Measurements from ENCODE around the gene RAB4B. TPM values are rescaled to one million over a fixed set of nuclear protein-coding genes. Genes with fewer than 3 reads are reported as not detected.
"Not testable (repeated sequence)": the region's sequence is repeated elsewhere in the genome, so short reads cannot be mapped to it uniquely, and the experiment has no call there.

Gene RAB4B
- total RNA-seq, 2 experiments from 2014 or later: 38.0 to 41.7 TPM

GRCh38 chr19:40830741-40831140 lies 52.7 kb downstream of the RAB4B start:
- H3K36me3 Mint-ChIP-seq; H3K4me3 Mint-ChIP-seq; intact Hi-C loops (cut with micrococcal nuclease); DNase-seq; H3K27ac Mint-ChIP-seq; H3K9me3 Mint-ChIP-seq; H3K27me3 Mint-ChIP-seq; POLR2A ChIA-PET; CTCF ChIA-PET: not testable (repeated sequence)
- peaks cover 13% of the 10 kb centered on the region for H3K4me1 Mint-ChIP-seq (ENCODE audit: low read depth)

DNA sequence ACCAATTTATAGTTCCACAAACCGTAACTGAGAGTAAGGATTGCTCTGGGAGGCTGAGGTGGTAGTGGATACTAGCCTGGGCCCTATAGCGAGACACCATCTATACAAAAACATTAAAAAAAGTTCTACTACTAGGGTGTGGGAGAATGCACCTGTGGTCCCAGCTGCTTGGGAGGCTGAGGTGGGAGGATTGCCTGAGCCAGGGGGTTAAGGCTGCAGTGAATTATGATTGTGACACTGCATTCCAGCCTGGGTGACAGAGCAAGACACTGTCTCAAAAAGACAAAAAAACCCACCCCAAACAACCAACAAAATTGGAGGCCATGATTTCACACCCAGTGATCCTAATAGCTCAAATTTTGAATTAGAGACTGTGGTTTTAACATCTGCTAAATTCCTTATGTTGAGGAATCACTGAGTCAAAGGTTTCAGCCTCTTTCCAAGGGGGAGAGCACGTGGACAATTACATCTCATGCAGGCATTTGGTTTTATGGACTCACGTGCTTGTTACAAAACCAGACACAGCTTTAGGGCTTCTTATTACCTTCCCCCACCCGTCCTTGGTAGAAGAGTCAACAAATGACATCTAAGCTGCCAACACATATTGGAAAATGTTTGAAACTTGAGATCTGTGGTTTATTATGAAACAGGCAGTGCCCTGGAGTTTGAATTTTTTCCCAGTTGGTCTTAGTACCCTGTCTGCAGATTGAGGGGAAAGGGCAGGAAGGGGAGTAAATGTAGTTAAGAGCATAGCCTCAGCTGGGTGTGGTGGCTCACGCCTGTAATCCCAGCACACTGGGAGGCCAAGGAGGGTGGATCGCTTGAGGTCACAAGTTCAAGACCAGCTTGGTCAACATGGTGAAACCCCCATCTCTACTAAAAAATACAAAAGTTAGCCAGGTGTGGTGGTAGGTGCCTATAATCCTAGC lies 53.7 kb downstream of the RAB4B start:
- Mint-ChIP-seq H3K4me3 (no peak overlapping the region), H3K4me1 (ENCODE audit: low read depth) (peaks cover 8% of the 10 kb centered on the region), H3K27ac (no peak overlapping the region), H3K36me3 (peaks cover 4% of the 10 kb centered on the region), H3K27me3 (no peaks in the 10 kb centered on the region), H3K9me3 (no peaks in the 10 kb centered on the region)
- POLR2A ChIA-PET: interaction anchor here (0.6 kb wide), 1 partner anchor 688 kb away, joined by 6 read pairs; no protein-coding TSS in a partner anchor
- CTCF ChIA-PET: interaction anchor here (1.5 kb wide), 1 partner anchor 12 kb away, joined by 4 read pairs; no protein-coding TSS in a partner anchor
- intact Hi-C loops (cut with micrococcal nuclease): no loop called here
- DNase-seq: peak; percentile 3

- H3K36me3 Mint-ChIP-seq; H3K4me3 Mint-ChIP-seq; H3K4me1 Mint-ChIP-seq (ENCODE audit: low read depth); H3K27ac Mint-ChIP-seq; intact Hi-C loops (cut with micrococcal nuclease); H3K27me3 Mint-ChIP-seq; H3K9me3 Mint-ChIP-seq; DNase-seq: not testable (repeated sequence)
- POLR2A ChIA-PET: interaction anchor here (0.6 kb wide), 1 partner anchor 688 kb away, joined by 6 read pairs; no protein-coding TSS in a partner anchor
- CTCF ChIA-PET: interaction anchor here (1.5 kb wide), 1 partner anchor 13 kb away, joined by 4 read pairs; no protein-coding TSS in a partner anchor
These were observed 54.4 kb downstream of the RAB4B start for GRCh38 chr19:40832431-40832790.

DNA sequence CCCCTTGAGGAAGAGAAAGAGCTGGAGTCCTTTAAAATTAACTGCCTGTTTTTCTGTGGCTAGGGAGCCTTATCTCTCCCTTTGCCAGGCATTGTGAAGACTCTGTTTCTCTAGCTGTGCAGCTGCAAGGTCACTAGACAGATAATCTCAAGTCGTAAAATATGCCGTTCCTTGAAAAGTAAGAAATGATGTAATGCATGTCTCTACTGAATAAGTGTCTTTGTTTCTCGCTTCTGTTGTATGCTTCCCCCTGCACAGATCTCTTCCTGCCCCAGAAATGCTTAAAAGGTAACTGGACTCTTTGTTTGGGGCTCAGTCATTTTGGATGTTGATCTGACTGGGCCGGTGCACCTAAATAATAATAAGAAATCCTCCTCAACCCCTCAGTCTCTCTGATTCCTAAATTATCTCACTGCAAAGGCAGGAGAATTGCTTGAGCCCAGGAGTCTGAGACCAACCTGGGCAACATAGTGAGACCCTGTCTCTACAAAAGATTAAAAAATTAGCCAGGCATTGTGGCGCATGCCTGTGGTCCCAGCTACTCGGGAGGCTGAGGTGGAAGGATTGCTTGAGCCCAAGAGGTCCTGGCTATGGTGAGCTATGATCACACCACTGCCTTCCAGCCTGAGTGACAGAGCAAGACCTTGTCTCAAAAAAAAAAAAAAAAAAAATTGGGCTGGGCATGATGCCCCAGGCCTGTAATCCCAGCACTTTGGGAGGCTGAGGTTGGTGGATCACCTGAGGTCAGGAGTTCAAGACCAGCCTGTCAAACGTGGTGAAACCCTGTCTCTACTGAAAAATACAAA lies 55.9 kb downstream of the RAB4B start:
- H3K27me3 Mint-ChIP-seq; intact Hi-C loops (cut with micrococcal nuclease); DNase-seq; POLR2A ChIA-PET; H3K4me3 Mint-ChIP-seq; H3K27ac Mint-ChIP-seq; H3K9me3 Mint-ChIP-seq; H3K36me3 Mint-ChIP-seq; H3K4me1 Mint-ChIP-seq (ENCODE audit: low read depth): not testable (repeated sequence)
- CTCF ChIA-PET: interaction anchor here (0.6 kb wide), 1 partner anchor 137 kb away, joined by 4 read pairs; no protein-coding TSS in a partner anchor

- H3K9me3 Mint-ChIP-seq: no peaks in the 10 kb centered on the region
- H3K4me3 Mint-ChIP-seq: no peak overlapping the region
- ChIA-PET CTCF (no interaction called here), POLR2A (no interaction called here)
- no peaks in the 10 kb centered on the region for H3K27me3 Mint-ChIP-seq
- DNase-seq: no peak
- peaks cover 1% of the 10 kb centered on the region for H3K4me1 Mint-ChIP-seq (ENCODE audit: low read depth)
- intact Hi-C loops (cut with micrococcal nuclease): no loop called here
- H3K36me3 Mint-ChIP-seq: no peaks in the 10 kb centered on the region
- no peak overlapping the region for H3K27ac Mint-ChIP-seq
These were observed 58.8 kb downstream of the RAB4B start for GRCh38 chr19:40836754-40837429.

DNA sequence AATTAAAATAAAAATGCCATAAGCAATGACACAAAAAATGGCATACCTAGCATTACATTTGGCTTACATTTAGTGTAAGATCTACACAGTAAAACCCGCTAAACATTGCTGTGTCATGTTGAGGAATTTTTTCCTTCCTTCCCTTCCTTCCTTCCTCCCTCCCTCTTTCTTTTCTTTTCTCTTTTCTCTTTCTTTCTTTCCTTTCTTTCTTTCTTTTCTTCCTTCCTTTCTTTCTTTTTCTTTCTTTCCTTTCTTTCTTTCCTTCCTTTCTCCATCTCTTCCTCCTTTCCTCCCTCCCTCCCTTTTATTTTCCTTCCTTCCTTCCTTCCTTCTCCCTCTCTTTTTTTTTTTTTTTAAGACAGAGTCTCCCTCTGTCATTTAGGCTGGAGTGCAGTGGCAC lies 60.4 kb downstream of the RAB4B start:
- CTCF ChIA-PET; POLR2A ChIA-PET; intact Hi-C loops (cut with micrococcal nuclease): not testable (repeated sequence)

GRCh38 chr19:40842012-40842411 lies 64.0 kb downstream of the RAB4B start:
- H3K4me3 Mint-ChIP-seq; CTCF ChIA-PET; intact Hi-C loops (cut with micrococcal nuclease); POLR2A ChIA-PET; H3K27ac Mint-ChIP-seq; H3K36me3 Mint-ChIP-seq; H3K9me3 Mint-ChIP-seq; DNase-seq; H3K27me3 Mint-ChIP-seq: not testable (repeated sequence)
- peaks cover 14% of the 10 kb centered on the region for H3K4me1 Mint-ChIP-seq (ENCODE audit: low read depth)

More for the DNA sequence above, 60.4 kb downstream of the RAB4B start:
- H3K27ac Mint-ChIP-seq; H3K9me3 Mint-ChIP-seq; H3K4me3 Mint-ChIP-seq; DNase-seq; H3K4me1 Mint-ChIP-seq (ENCODE audit: low read depth); H3K36me3 Mint-ChIP-seq; H3K27me3 Mint-ChIP-seq: not testable (repeated sequence)

DNA sequence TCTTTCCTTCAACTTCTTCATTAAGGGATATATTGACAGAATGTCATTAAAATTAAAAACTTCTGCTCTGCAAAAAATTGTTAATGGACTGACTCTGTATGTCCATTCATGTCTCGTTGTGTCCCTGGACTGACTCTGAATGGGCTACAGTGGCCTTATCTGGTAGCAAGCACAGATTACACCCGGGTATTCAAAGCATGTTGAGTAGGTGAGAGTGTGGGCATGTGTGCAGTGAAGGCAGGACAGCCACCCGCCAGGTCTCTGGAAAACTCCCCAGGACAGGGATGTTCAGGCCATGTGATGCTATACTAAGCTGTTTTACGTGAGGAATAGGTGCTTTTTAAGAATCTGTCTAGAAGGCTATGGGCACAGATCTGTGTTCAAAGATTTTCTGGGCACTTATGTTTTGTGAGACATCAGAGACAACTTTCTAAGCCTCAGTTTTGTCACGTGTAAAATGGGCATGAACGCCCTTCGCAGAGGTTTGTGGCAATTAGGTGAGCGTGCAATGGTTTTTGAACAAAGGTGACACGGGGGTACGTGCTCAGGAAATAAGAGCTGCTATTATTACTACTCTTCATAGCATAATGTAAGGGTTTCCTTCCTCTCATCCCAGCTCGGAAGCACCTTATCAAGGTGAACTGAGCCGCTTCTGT lies 65.1 kb downstream of the RAB4B start:
- Mint-ChIP-seq H3K4me1 (ENCODE audit: low read depth) (peaks cover 20% of the 10 kb centered on the region), H3K4me3 (peak overlapping the region; percentile 52)
- DNase-seq; H3K36me3 Mint-ChIP-seq; POLR2A ChIA-PET; H3K27me3 Mint-ChIP-seq; H3K9me3 Mint-ChIP-seq; intact Hi-C loops (cut with micrococcal nuclease); CTCF ChIA-PET; H3K27ac Mint-ChIP-seq: not testable (repeated sequence)

DNA sequence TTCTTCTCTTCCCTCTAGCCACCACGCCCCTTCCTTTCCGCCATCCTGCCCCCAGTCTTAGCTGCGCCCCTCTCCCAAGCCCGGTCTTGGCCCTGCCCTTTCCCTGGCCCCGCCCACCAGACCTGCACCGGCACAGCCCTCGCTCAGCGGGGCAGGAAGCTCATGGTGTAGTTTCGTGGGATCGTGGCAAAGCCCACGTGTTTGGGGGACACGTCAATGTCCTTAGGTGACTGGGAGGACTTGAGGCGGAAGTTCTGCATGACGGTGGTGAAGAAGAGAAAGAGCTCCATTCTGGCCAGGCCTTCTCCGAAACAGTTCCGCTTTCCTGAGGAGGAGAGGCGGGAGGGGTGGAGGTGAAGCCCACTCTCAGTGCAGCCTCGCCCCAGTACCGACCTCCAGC lies 65.6 kb downstream of the RAB4B start:
- peaks cover 22% of the 10 kb centered on the region for H3K4me1 Mint-ChIP-seq (ENCODE audit: low read depth)
- intact Hi-C loops (cut with micrococcal nuclease): loop anchor here (2.0 kb wide), 1 partner anchor 31 kb away; no protein-coding TSS in a partner anchor
- H3K9me3 Mint-ChIP-seq, CTCF ChIA-PET, POLR2A ChIA-PET, H3K36me3 Mint-ChIP-seq: not testable (repeated sequence)
- H3K27me3 Mint-ChIP-seq: peaks cover 12% of the 10 kb centered on the region
- DNase-seq: peak; percentile 87
- H3K4me3 Mint-ChIP-seq: peak overlapping the region; percentile 52
- H3K27ac Mint-ChIP-seq: peak overlapping the region; percentile 54

All from activated CD4-positive, alpha-beta memory T cell treated with anti-CD3 and anti-CD28 coated beads for 36 hours (primary cell).